ENCODE measurements around the gene VMAC.

VMAC gene

DNA sequence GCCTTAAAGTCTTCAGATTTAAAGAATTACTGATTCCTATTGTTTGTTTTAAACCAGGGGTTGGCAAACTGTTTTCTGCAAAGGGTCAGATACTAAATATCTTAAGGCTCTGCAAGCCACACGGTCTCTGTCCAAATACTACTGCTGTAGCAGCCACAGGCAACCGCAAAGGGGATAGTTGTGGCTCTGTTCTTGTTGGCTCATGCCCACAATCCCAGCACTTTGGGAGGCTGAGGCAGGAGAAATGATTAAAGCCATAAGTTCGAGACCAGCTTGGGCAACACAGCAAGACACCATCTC, 50.9 kb downstream of the VMAC start:
- DNase-seq = no peak

DNA sequence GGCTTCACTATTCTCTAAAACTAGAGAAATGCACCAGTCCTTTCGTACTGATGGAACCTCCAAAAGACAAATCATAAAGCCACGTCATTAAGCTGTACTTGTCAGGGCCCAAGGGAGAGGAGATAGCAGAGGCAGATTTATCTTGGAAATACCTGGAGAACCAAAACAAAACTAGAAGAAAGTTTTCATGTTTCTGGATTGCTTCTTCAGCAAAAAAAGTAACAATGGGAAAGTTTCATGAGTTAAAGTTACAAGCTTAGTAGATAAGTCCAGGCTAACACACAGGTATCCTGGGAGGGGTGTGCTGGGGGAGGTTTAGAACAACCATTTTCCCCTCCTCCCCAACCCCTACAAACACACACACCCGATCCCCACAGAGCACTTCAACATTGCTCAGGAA, 51.7 kb downstream of the VMAC start:
- no peak for DNase-seq

DNA sequence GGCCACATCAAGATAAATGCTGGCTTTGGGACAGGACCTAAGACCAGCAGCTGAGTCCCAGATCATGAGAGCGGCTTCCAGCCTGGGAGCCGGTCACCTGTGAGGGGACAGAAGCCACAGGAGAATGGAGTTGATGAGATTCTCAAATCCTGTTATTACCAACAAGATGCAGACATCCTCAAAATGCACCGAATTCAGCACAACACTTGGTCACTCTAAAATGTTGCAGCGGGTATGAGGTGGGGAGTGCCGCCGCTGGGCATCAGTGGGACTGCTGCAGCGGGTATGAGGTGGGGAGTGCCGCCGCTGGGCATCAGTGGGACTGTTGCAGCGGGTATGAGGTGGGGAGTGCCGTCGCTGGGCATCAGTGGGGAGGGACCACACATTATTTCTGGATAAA, 52.1 kb downstream of the VMAC start:
- no peak for DNase-seq

DNA sequence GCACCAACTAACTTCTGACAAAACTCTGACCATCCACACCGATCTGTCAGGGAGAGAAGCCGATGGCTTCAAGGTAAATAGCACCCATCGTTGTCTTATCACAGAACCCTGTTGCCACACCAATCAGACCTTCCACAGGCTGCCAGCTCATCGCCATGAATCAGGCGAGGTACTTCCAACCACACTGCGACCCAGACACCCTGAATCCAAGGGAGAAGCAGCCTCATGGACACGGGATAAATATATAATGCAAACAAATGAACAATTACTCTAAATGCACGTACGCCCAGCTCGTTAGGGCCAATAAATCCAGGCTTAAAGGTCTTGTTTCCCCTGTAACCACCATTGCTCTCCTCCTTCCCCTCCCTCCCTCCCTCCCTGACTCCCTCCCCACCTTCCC, 52.5 kb downstream of the VMAC start:
- no peak for DNase-seq

- DNase-seq = no peak
These were observed 53.6 kb downstream of the VMAC start for GRCh38 chr19:5958074-5958850.

DNA sequence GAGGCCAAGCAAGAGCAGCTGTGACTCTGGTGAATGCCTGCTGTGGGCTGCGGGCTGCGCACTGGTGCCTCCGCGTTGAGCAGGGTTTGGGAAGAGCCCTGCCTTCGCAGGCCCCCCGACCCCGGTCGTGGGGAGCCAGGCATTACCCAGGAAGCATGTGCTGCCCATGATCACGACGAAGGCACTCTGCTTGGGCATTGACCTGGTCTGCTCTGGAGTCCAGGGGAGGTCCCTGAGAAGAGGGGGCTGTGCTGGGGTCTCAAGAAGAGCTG, 54.1 kb downstream of the VMAC start:
- no peak for DNase-seq

- DNase-seq = no peak
These were observed 54.8 kb downstream of the VMAC start for GRCh38 chr19:5959260-5960004.
